T-helper 1 cell treated with Interleukin-12 subunit alpha and Interleukin-12 subunit beta and Interleukin-4 antibody, amounts not matched to agents 30 ng/mL and 1 ng/mL, for 36 hours (primary cell): ENCODE data around the gene HRH2. TPM values are rescaled to one million over a fixed set of nuclear protein-coding genes. Genes with fewer than 3 reads are reported as not detected.
"Not testable (repeated sequence)": the region's sequence is repeated elsewhere in the genome, so short reads cannot be mapped to it uniquely, and the experiment has no call there.

Source experiments
- intact Hi-C: fragments of 100-400 bp; cut with micrococcal nuclease; formaldehyde crosslinking; loops from one replicate; pipeline ENCODE4 v1.15.1; 2024
- total RNA-seq: library from RNA; stranded (reverse); gene quantifications from 2 replicates; pipeline ENCODE4 v1.2.3, GENCODE V29; 2022

Gene HRH2
- total RNA-seq, 1 donor from 2014 or later: 39.3 TPM

DNA sequence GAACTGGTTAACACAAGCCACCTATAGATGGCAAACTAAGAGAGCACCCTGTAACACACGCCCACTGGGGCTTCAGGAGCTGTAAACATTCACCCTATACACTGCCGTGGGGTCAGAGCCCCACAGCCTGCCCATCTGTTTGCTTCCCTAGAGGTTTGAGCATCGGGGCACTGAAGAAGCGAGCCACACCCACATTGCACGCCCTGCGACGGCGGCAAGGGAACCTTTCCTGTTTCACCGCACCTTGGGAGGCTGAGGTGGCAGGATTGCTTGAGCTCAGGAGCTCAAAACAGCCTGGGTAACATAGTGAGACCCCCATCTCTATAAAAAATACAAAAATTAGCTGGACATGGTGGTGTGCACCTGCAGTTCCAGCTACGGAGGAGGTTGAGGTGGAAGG is 76.6 kb downstream of the HRH2 start:
- intact Hi-C loops: loop anchor here (10.0 kb wide), 1 partner anchor 1220 kb away; no protein-coding TSS in a partner anchor

DNA sequence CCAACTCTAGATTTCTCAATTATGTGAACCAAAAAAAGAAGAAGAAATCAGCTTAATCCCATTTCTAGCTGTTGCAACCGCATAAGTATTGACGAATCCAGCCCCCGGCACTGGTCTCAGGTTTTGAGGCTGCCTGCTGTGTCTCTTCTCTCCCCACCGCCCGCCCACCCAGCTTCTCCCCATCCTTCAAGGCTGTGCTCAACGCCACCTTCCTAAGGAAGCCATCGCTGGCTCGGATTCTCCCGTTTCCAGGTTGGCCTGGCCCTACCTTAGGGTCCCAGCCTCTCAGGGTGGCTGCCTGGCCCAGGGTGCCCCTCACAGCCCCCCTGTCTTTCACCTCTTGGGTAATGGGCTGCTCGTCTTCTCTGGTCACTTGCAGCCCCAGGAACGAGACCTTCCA is 77.8 kb downstream of the HRH2 start:
- intact Hi-C loops: loop anchor here (10.0 kb wide), 1 partner anchor 1219 kb away; no protein-coding TSS in a partner anchor

DNA sequence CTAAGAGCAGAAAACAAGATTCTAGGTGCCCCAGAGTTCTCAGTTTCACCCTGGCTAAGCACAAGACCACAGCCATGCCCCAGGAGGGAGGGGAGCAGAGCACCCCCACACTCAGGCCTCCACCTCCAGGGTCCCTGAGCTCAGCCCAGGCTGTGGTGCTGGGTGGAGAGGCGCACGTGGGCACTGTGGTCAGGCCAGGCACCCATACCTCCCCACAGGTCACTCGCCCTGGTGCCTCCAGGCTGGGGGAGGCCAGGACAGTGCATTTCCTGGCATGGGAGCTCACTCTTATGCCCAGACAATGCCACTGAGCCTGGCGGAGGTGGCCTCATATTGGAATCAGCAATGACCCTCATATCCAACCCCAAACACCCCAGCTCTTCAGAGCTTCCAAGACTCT is 78.8 kb downstream of the HRH2 start:
- intact Hi-C loops: loop anchor here (10.0 kb wide), 1 partner anchor 1218 kb away; no protein-coding TSS in a partner anchor

DNA sequence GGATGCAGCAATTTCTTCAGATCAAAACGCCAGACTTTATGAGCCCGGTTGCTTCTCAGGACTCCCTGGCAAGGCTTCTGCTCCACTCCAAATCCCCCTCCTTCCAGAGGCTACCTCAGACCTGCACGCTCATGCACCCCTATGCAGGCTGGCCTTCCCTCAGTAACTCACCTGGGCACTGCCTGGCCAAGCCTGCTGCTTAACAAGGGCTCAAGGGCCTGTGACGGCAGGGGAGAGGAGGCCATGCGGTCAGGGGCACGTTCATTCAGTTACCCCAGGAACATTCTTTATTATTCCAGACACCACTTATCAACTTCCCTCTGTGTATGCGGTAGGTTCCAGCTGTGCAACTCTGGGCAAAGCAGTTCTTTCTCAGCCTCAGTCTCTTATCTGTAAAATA is 79.6 kb downstream of the HRH2 start:
- intact Hi-C loops: loop anchor here (10.0 kb wide), 1 partner anchor 1217 kb away; no protein-coding TSS in a partner anchor

DNA sequence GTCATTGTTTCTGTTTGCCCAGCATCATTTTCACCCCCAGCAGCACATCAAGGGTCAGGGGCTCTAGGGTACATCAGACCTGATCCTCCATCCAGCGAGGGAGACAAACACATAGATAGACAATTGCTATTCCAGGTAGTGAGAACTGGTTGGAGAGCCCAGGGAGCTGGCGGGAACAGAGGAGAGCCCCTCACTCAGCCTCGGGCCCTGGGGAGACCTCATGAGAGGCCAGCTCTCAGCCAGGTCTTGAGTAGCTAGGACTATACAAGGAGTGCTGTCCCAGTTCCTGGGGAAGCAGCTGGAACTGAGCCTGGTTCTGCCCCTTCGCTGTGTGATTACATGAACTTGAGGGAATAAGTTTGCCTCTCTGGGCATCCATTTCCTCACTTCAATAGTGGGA is 80.3 kb downstream of the HRH2 start:
- intact Hi-C loops: loop anchor here (10.0 kb wide), 1 partner anchor 1217 kb away; no protein-coding TSS in a partner anchor

DNA sequence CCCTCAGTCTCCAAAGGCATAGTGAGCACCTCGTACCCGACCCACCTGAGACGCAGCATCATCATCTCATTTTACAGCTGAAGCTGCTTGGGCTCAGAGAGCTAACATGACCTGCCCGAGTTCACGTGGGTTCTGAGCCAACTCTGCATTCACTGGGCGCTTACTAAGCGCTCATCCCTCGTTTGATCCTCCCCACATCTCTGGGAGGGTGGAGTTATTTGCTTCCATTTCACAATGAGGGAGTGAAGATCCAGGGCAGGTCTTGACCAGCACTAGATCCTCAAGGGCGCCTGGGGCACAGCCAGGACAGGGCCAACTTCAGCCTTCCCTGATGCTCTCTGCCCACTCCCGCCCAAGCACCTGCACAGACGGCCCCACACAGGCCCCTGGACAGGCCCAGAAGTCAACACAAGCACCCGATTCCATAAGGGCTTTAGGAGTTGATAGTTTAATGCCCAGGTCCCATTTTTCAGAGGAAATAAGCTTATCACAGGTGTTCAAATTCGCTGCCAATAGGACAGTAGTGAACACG is 80.8 kb downstream of the HRH2 start:
- intact Hi-C loops: loop anchor here (10.0 kb wide), 1 partner anchor 1216 kb away; no protein-coding TSS in a partner anchor

DNA sequence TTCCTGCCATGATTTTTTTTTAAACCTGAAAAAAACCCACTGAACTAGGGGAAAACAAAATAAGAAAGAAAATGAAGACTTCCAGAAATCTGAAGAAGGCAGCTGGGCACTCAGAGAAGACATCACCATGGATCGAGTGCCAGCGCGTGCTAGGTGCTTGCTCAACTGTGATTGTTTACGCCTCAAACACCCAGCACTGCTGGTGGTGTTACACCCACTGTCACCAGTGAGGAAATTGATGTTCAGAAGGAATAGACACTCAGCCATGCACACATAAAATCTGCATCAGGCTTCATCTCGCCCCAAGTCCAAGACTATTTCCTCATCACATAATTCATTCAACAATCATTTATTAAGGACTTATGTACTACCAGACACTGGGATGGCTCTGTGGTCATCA is 82.1 kb downstream of the HRH2 start:
- intact Hi-C loops: no loop called here

DNA sequence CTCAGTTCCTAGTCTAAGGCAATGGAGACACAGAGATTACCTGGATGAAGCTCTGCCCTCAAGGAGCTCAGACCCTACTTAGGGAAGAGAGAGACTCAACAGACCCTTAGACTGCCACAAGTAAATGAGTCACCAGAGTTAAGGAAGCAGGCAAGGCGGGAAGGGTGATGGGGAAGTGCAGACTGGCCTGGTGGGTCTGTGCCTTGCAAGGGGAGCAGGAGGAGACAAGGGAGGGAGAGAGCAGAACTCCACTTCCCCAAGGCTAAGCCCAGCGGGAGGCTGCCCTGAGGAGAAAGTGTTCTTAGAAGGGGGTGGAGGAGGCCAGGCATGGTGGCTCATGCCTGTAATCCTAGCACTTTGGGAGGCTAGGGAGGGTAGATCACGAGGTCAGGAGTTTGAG is 83.7 kb downstream of the HRH2 start:
- intact Hi-C loops: no loop called here

DNA sequence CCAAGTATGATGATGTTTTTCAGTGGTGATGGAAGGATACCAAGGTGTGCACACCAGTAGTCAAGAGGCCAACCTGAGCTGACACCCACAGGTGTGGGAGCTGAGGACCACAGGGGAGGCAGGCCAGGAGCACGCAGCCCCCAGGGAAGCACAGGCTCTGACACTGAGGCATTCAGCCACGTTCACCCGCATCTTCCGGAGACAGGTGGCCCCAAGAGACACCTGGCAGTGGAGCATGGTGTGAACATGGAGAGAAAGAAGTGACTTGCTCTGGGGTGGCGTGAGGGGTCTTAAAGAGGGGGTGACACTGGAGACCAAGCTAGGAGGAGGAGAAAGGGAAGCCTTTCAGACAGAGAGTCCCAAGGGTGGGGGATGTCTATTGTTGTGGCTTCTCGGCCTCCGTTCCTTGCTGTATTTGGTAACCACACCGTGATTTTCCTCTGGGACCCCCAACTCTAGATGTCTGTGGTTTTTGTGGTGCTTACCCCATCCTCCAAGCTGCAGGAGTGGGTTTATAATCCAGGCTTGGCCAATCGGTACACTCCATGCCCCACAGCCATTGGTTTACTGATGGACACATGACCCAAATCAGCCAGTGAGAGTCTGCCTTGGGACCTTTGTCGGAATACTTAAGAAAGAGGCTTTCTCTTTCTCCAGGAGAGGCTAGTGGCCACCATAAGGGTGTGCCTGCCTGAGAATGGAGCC is 84.6 kb downstream of the HRH2 start:
- intact Hi-C loops: no loop called here

DNA sequence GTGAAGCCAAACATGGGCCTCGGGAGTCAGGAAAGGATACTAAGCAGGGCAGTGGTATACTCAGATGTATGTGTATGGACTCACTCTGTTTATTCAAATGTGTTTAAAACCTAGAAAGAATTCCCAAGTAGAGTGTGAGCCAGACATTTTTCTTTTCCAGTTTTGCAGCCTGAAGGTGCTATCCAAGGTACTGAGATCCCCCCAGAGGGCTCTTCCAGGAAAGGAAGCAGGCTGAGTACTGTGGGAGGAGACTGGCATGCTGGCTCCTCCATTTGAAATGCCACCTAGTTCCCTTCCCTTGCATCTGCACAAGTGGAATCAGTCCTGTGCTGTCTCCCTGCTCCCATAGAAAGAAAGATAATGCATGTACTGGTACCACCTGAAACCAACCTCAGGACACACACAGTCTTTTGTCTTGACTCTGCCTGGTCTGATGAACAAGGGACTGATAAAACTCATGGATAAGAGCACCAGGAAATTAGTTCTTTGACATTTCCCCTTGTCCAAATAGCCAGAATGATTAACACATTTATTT is 85.9 kb downstream of the HRH2 start:
- intact Hi-C loops: no loop called here

DNA sequence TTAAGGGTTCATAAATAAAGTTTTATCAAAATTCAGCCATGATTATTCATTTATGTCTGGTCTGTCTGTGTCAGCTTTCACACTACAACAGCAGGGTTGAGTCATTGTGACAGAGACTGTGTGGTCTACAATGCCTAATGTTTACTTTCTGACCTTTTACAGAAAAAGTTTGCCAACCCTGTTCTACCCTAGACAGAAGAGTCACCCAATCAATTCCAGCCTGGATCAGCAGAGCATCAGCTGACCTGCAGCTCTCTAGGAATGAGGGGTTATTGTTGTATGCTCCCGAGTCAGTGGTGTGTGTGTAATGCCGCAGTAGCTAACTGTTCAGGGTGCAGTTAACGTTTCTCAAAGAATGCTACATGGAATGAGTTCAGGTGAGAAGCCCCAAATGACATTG is 87.3 kb downstream of the HRH2 start:
- intact Hi-C loops: no loop called here

DNA sequence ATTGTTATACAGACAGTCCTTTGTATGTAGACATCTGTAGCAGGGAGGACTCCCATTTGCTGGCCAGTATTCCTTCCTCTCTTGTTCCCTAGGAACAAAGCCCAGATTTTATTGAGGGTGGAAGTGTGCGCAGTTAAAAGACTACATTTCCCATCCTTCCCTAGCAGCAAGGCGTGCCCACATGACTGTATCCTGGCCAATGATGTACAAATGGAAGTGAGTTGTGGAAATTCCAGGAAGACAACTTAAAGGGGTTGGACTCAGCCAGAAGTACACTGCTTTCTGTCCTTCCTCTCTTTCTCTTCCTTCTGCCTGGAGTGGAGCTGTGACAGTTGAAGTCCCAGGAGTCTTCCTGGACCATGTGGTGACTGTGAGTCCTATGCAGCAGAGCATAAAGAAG is 89.0 kb downstream of the HRH2 start:
- intact Hi-C loops: no loop called here

DNA sequence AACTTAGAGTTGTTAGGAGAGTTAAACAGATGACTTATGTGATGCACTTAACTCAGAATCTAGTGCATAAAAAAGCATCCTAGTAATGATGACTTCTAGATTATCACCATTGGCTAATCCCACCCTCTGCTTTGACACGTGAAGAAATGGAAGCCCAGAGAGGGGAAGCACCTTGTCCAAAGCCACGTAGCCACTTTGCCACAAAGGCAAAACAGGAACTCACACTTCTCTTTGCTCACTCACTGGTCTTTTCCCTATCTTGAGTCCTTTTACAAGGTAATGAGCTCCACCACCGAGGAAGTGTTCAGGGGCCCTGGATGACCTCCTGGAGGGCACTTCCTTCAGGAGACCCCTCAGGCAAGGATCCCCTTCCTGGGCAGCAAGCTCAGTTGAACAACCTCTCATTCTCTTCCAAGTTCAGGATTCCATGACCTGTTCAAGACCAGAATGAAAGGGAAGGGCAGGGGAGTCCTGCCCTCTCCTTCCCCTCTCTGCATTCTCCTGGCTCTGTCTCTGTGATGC is 89.7 kb downstream of the HRH2 start:
- intact Hi-C loops: no loop called here

DNA sequence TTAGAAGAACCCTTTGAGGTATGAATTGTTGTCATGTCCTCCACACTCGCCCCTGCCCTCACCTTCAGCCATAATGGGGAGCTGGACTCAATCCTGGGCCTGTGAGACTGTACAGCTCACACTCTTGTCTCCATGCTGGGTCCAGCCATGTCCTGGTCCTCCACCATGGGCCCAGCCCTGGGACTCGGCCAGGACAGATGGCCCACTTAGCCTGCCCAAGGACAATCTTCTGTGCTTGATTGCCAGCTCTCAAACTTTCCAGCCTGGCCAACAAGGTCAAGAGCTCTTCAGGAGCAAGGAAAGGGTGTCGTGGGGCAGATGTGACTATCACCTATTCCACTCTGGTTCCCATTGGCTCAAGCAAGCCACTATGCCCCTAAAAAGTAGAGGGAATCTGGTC is 90.8 kb downstream of the HRH2 start:
- intact Hi-C loops: no loop called here

DNA sequence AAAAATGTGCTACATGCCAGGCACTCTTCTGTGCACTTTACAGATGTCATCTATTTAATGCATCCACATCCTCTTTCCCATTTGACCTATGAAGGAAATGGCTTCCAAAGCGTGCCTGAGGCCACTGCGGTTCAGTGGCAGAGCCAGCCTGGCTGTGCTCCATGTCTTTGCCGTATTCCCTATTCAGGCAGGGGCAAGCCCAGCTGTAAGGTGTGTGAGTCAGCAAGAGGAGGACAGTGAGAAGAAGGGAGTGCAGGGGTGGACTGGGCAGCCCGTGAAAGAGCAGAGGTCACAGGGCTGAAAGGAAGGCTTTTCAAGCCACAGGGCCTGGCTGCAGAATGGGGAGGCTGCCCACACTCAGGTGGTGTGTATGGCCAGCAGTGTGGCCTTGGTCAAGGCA is 91.7 kb downstream of the HRH2 start:
- intact Hi-C loops: no loop called here

DNA sequence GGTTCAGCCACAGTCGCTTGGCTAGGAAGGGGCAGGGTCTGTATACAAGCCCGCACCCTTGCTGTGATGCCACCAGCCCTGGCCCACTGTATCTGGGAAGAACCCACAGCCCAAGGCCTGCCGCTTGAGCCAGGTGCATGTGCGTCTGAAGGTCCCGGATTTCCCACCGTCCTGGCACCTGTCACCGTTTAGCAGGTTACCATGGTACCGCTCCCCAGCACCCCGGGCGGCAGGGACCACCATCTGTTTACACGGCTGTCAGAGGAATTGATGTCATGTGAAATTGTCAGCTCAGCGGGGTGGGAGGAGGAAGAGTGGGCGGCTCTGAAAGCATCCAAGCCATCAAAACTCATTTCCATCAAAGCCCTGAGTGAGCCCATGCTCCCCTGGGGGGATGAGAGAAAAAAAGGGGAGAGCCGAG is 92.7 kb downstream of the HRH2 start:
- intact Hi-C loops: no loop called here

DNA sequence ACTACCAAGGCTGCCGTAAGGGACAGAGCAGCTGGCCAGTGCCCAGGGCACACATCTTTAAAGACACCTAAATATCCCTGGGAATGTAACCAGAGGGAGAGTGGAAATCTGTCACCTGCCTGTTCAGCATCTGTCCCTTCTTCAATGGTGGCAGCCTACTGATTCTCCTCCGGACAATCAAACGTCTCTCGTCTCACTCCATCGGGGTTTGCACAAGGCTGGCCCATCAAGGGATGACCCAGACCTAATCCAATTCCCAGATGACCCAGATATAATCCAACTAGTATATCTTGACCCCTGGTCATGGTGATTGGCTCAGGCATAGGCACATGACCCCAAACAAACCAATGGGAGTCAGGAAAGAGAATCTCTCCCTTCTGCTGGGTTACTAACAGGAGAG is 93.5 kb downstream of the HRH2 start:
- intact Hi-C loops: no loop called here

DNA sequence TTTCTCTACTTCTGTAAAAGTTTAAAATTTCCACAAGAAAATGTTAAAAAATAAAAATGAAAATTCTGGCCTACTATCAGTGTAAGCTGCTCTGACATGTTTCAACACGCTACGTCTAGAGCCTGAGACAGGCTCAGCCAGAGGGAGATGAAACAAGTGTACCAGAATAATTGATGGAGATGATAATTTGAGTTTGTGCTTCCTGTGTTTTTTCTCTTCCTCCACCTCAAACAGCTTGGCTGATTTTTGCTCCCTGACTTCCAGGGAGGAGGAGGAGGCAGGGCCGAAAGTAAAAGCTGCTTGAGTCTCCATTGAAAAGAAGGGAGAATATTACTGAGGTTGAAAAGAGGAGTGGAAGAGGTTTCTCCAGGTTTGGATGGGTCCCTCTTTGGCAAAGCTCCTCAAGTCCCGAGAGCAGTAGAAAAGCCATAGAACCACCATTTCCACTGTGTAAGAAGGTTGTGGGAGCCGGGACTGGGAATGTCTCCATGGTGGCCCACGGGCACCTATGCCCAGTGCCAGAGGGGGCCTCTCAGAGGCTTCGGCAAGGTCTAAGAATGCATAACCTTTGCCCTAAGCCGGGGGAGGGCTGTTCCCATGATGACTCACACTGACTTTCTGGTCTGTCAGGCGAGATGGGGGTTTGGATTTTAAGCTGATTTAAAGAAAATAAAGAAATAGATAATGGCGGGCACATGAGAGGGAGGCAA is 95.1 kb downstream of the HRH2 start:
- intact Hi-C loops: no loop called here

DNA sequence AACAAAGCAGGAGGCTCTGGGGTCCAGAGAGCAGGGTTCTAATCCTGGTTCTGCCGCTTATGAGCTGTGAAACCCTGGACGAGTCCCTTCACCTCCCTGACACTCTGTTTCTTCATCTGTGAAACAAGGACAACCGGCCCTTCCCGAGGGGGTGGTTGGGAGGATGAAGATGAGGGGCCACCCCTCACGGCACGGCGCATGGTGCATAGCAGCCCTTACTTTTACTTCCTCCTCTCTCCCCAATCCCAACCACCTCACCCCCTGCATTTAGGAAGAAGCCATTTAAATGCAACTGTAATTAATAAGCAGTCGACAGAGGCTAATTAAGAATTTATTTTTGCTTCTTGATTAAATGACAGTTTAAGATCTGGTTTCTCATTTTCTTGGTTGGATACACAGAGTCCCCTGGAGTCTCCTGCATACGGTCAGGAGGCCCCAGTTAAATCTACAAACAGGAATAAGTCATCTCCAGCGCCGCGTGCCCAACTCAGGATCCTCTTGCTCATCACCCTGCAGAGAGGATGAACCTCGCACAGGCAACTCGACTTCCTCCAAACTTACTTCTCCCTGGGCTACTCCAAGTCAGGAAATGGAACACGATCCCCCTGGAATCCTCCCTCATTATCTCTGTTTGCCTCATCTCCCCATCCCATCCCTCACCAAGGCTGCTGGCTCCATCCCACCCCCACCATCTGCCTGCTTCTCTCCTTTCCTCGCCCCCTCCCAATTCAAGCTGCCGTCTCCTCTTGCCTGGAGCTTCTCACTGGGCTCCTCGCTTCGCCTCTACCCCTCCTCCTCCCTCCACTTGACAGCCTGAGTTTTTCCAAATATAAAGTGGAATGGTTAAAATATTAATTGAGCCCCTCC is 95.9 kb downstream of the HRH2 start:
- intact Hi-C loops: no loop called here

DNA sequence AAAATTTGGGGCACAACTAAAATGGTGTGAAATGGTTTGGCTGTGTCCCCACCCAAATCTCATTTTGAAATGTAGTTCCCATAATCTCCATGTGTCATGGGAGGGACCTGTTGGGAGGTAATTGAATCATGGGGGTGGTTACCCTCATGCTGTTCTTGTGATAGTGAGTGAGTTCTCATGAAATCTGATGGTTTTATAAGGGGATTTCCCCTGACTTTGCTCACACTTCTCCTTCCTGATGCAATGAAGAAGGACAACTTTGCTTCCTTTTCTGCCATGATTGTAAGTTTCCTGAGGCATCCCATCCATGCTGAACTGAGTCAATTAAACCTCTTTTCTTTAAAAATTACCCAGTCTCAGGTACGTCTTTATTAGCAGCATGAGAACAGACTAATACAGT is 102.1 kb downstream of the HRH2 start:
- intact Hi-C loops: not testable (repeated sequence)
